GM18870 (cell line): Measurements from ENCODE around the gene RARRES1.

Experiments used
- ATAC-seq: cut with Tn5 transposase; IDR thresholded peaks from one replicate; pipeline ENCODE4 v1.9.1; 2021; ENCODE audit warnings: moderate library complexity; ENCODE audit not compliant: unreplicated experiment

RARRES1 gene

DNA sequence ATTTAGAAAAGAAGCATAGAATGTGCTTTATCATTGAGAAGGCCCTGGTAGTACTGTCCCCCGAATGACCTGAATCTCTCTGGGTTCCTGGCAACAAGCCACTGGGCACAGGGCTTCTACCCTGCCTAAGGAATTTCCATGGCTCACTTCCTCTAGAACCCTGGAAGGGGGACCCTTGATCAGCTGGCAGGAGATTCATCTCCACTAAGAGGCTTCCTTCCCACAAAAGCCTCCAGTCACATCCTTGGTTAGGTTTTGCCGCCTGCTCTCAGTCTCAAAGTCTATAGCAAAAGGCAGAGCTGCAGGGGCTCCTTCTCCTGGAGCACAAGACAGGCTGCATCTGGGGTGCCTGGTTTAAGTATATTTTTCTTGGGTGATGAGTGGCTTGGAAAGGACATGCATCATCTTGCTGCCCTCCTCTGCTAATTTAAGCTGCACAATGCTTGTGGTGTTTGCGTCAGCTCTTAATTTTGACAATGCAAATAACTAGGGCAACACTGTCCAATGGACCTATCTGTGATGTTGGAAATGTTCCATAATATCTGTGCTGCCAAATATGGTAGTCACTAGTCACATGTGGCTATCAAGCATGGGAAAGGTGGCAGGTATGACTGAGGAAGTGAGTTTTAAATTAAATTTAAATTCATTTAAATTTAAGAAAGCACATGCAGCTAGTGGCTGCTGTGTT, 33.4 kb upstream of the RARRES1 start:
- no peak for ATAC-seq

DNA sequence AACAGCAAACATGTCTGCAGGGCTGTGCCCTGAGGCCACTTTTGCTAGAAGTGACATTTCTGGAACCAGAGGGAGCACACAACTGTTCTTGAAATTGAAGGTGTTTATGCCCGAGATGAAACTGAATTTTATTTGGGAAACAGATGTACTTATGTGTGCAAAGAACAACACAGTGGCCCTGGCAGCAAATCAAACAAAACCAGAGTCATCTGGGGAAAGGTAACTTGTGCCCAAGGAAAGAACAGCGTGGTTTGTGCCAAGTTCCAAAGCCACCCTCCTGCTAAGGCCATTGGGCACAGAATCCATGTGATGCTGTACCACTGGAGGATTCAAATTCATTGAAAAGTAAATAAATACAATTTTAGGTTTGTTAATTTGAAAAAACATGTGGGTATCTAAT, 31.2 kb upstream of the RARRES1 start:
- ATAC-seq, result no peak

DNA sequence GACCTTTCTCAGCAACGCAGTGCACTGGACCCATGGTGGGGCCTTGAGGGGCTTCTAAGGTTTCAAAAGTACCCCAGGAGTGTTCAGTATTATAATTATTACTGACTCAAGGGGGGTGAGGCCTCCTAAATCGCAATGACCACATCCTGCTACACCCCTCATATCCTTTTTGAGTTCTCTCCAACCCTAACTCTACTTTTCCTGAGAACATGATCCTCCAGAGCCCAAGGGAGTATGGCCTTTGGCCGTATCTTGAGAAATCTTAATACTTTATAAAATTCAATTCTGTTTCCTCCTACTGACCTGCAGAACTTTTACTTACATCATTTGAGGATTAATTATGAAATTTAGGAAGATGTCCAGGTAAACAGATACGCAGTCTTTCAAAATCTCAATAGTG, 30.4 kb upstream of the RARRES1 start:
- ATAC-seq, result no peak

DNA sequence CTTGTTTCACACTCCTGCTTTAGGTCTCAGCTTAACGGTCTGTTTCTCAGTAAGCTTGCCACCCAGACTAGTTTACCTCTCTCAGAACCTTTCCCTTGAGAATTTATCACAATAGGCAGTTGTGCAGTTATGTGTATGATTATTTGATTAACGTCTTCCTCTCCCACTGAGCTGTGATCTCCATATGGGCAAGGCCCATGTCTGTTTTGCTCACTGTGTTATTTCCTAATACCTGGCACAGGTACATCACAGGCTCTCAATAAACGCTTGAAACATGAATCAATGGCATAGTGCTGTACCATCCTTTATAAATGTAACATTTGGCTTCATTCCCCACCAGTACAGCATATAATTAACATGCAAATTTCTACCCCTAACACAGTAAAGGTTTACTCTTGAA, 29.1 kb upstream of the RARRES1 start:
- ATAC-seq, result no peak

DNA sequence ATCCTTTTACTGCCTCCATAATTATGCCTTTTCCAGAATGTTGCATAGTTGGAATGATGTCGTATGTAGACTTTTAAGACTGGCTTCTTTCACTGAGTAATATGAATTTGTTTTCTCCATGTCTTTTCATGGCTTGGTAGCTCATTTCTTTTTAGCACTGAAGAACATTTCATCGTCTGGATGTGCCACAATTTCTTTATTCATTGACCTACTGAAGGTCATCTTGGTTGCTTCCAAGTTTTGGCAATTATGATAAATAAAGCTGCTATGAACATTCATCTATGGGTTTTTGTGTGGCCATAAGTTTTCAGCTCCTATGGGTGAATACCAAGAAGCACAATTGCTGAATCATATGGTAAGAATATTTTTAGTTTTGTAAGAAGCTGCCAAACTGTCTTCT, 23.2 kb upstream of the RARRES1 start:
- ATAC-seq, result no peak

DNA sequence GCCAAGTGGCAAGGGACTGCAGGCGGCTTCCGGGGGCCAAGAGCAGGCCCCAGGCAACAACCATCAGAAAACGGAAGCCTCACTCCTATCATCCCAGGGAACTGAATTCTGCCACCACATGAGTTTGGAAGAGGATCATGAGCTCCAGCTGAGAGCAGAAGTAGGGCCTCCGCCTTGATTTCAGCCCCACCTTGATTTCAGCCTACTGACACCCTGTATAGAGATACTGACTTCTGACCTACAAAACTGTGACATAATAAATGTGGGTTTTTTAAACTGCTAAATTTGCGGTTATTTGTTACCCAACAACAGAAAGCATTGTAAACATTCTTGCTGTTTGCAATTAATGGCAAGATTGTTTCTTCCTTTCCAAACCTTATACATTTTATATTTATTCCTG, 21.6 kb upstream of the RARRES1 start:
- no peak for ATAC-seq

DNA sequence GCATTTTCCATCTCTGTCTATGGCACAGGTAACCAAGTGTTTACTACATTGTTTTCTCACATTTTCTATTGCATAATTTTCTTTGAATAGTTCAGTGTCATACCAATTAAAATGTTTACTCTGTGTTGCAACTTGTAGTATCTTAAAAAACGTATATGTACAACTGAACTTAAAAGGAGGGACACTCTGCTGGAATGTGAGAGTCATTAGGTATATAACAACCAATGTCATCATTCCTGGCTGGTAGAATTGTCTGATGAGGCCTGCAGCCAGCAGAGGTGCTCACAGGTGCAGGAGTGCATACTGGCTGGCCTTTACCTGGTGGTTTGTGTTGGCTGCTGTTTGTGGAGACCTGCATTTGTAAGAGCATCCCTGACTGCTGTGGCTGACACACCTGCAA, 19.1 kb upstream of the RARRES1 start:
- no peak for ATAC-seq

DNA sequence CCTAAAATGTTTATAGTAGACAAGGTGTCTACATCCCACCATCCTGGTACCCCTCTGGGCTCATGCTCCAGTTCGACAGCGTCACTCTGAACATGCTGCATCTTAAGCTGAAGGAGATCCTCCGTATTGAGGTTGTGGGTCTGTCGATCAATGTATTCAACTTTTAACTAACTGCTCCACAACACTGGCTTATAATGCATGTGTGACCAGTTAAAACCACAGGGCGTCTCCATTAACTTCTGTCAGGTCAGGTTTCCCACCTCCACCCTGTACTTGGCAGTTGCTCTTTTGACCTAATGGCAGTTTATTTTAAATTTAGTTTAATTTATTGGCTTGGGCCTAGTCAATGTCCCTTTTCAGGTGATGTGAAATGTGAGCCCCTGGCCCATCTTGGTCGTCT, 17.8 kb upstream of the RARRES1 start:
- no peak for ATAC-seq

DNA sequence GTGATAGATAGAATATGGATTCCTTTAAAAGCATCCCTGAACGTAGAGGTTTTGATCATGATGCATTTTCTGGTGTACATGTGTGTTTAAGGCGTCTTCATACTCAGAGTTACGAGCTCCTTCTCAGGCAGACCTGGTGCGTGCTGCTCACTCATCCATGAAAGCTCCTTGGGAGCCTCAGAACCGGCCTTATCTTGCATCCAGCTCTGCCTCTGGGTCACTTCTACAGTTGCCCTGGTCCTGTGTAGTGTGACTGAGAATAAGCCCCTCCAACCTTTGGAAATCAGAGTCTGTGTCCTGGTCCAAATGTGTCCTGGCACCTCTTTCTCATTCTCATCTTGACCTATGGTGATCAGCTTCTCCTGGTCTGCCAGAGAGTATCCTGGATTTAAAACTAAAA, 17.3 kb upstream of the RARRES1 start:
- no peak for ATAC-seq

DNA sequence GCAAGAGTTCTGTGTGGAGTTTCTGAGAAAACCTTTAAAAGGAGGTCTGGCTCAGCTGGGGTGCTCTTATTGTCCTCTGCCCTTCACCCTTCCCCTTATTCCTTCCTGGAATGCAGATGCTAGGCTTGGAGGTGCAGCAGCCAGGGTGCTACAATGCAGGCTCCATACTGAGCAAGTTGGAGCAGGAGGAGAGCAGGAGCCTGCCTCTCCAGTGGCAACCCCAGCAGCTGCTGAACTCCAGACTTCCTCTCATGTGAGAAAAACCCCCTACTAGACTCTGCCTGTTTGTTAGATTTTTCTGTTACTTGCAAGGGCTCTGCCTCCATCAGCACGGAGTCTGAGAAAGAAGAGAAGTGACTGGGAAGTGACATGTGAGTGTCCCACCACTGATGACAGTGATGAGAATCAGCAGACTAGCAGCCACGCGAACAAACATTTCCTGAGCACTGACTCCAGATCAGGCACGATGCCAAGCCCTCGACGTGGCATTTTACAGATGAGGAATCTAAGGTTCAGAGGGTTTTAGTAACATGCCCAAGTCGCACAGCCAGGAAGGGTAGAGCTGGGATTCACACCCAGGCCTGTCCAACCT, 16.1 kb upstream of the RARRES1 start:
- ATAC-seq, result no peak

DNA sequence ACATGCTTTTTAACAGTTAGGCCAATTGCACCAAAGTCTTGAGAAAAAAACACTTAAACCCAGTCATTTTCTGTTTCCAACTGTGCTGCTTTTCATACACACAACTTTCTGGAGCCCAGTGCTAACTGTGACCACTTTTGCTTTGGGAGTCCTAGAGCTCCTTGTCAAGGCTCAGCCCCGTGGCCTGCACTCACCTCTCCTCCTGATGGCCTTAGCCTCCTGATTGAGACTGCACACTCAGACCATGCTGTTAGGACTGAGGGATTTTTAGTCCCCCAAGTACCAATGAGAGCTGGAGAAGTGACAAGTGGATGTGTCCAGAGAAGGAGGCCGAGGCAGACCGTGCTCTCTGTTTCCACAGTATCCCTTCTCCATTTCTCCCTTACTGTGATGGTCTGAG, 15.2 kb upstream of the RARRES1 start:
- ATAC-seq, result peak; percentile 2

DNA sequence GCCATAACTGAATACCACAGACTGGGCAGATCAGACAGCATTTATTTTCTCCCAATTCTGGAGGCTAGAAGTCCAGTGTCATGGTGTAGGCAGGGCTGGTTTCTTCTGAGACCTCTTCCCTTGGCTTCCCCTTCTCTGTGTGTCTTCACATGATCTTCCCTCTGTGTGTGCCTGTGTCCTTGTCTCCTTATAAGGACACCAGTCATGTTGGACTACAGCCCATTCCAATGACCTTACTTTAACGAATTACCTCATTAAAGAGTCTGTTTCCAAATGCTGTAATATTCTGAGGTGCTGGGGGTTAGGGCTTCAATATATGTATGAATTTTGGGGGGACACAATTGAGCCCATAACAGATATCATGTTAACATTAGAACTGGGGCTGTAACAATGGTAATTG, 13.3 kb upstream of the RARRES1 start:
- no peak for ATAC-seq

DNA sequence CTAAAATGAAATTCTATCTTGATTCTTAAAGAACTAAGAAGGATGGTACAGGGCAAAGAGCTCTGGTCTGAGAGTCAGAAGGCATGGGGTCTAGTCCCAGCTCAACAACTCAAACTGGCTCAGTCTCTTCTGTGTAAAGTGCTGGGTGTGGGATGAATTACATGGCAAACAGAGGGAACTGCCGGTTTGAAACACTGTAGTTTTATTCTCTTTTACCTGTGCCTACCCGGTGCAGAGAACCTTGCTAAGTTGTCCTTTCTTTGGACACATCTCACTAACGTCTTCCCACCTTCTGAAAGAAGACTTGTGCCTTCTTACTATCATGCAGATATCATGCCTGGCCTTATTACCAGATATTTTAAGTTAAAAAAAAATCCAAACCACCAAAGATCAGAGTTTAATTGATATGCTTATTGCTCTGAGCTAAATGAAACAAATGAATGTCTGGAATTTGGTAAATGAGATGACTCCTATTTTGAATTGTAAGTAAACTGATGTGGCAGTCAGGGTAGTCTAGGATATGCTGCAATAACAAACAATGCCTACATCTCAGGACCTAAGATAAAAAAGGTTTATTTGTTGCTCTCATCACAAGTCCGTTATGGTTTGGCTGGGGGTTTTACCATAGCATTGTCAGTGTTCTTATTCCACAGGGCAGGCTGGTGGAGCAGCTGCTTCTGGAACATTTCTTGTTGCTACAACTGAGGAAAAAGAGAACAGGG, 12.5 kb upstream of the RARRES1 start:
- ATAC-seq, result no peak

DNA sequence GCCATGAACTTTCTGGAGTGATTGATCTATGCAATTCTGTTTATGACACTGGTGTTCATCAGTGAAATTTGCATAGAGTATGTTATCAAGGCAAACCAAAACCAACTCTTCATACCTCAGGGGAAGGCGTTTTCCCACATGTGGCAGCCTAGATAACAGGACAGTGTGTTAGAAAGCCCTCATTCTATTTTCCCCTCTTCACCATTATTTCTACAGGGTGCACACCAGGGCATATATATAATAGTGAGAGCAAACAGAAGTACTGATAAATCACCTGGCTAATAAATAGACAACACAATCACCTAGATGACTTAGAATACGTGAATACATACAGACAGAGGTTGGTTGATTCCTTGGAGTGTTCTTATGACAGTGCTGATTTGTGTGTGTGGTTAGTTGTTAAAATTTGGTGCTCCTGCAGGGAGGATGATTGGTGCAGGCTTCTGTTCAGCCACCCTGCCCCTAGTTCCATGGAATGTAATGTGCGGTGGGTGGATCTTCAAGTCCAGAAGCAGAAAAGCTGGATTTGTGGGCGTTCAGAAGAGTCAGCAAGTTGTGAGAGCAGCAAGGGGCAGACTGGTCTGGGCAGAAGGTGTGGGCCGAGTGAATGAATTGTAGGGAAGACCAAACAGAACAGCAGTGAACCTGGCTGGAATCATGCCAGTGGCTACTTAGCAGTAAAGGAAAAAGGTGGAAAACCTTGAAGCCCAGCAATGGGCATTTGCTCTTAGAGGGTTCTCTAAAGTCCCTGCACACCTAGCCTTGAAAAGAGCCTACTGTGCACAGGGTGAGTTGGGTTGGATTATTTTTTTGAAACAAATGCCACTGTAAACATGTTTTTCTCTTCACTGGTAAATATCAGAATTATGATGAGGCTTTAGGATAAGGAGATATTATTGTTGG, 11.7 kb upstream of the RARRES1 start:
- no peak for ATAC-seq

DNA sequence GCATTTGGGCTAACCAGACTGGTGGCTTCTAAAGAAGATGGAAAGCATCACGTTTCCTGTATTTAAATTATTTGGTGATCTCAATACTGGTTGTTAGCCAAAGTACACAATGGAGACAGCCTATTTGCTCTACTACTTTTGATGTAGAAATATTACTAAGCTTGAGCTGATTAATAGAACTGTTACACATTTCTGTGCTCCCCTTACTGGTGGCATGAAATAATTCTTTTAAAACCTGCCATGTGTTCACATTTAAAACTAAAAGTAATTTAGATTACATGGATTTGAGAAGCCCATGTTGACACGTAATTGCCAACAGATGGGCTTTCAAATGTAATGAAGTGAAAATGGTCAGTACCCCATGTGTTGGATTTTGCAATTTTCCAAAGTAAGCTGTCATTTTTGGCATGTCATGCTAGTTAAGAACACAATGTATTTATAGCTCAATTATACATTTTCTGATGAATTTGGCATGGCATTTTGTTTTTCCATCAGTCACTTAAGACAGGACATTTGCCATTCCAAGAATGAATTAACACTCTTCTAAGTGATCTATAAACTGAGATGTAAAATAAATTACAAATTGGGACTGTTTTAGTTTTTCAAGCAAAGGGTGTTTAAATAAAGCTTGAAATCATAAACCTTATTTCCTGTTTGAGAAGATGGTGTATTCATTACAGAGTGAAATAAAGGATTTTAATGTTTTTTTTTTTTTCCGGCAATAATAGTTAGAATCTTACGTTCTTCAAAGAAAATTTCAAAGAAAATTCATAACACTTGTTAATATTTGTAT, 10.8 kb upstream of the RARRES1 start:
- no peak for ATAC-seq

DNA sequence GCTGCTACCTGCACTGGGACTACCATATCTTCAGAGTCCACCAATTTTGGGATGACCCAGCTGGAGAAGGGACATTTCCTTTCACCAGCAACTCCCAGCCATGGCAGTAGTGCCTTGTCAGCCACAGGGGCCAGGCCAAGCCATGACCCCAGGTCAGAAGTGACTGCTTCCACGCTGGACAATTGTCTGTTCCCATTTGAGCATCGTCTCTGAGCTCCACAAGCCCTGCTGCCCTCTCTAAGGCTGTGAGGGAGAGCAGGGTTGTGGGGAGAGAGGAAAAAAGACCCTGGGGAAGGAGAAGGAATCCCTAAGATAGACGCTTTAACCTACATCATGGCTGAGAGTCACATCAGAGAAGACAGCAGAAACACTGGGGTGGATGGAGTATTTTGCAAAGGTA, 7.4 kb upstream of the RARRES1 start:
- ATAC-seq, result no peak

DNA sequence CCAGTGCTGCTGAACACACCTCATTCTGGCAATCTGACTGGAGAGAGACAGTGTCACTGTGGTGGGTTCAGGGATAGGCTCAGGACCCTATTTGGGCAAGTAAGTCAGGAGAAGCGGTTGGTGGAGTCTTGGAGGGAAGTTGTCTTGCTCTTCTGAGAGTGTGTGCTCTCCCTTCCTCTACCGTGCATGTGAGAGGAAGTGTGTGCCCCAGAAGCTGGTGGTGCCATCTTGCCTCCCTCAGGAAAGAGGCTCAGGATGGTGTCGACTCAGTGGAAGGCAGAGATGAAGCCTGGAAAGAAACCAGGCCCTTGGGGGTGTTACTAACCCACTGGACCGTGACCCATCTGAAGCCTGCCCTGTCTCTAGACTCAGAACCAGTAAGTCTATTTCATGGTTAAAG, 6.8 kb upstream of the RARRES1 start:
- ATAC-seq, result no peak

DNA sequence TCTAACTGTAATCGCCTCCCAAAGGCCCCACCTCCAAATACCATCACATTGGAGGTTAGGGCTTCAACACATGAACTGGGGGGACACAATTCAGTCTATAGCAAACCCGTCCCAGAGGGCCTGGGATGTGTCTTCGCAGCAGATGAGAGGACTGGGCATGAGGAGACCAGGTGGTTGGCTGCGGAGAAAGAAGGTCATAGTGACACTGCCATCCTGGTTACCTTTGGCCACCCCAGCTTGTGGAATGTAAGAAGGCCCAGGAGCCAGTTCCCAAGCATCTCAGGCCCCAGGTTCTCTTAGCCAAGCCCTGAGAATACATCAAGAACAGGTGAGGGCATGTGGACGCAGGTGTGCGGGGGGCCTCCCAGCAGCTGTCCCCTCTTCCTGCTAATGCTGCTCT, 6.4 kb upstream of the RARRES1 start:
- no peak for ATAC-seq

DNA sequence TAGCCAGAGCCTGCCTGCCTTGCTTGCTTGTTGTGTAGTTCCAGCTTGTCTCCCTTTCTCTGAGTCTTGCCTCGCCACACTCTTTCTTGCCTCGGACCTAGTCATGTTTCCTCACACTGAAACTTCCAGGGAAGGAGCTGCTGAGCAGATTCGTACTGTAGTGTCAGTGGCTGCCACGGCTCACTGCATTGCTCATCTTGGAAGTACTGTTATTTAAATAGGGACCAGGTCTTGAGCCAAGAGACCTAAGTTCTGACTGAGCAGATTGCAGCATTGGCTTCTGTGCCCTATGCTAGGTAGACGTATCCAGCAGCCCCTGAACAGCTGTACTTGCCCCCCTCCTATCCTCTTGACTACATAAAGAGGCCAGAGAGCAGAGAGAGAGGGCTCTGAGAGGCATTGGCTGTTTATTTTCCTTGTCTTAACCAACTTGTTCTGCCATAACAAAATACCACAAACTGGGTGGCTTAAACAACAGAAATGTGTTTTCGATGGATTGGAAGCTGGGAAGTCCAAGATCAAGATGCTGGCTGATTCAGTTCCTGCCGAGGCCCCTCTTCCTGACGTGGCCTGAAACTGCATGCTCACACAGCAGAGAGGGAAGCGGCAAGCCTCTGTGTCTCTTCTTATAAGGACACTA, 5.8 kb upstream of the RARRES1 start:
- no peak for ATAC-seq

DNA sequence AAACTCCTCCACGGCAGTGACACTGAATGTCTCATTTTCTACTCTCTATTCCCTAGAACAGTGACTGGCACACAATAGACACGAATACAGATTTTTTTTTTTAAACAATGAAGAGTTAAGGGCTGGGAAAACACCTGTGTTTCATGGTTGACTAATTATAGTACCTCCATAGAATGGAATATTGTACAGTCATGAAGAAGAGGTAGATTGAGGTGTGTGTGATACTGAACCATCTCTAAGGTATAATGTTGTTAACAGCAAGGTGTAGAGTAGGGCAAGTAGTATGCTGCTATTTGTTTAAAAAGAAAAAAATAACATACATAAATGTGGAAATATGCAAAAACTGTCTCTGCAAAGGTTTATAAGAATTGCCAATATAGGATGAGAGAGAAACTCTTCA, 5.2 kb upstream of the RARRES1 start:
- no peak for ATAC-seq
